Measurements from ENCODE around the gene STAU1. TPM values are rescaled to one million over a fixed set of nuclear protein-coding genes. Genes with fewer than 3 reads are reported as not detected.

Gene STAU1
- total and polyA plus RNA-seq, 2 of the 13 experiments (the other 11 are each of a cell fraction or from before 2014, with no cell fraction given): 119 to 133 TPM

GRCh38 chr20:49186535-49187329 lies 1.4 kb downstream of the STAU1 start (continued):
- TF ChIP-seq ZNF451 (CRISPR knock-in tag; IDR thresholded peaks at IDR 0.05) (no peak), ZNF703 (CRISPR knock-in tag; IDR thresholded peaks at IDR 0.05; ENCODE audit: borderline replicate concordance) (no peak), CBFB (CRISPR knock-in tag; IDR thresholded peaks at IDR 0.05) (no peak), HIC2 (CRISPR knock-in tag; IDR thresholded peaks at IDR 0.05; ENCODE audit: low read depth) (no peak), CBX2 (IDR thresholded peaks at IDR 0.05; ENCODE audit: low read depth, low read length) (no peak), CBX2 (CRISPR knock-in tag; IDR thresholded peaks at IDR 0.05; ENCODE audit: low read depth) (no peak), ZNF383 (CRISPR knock-in tag; IDR thresholded peaks at IDR 0.05; ENCODE audit: borderline replicate concordance) (no peak), CERS6 (CRISPR knock-in tag; IDR thresholded peaks at IDR 0.05) (no peak), ZNF142 (CRISPR knock-in tag; IDR thresholded peaks at IDR 0.05) (no peak), RARG (CRISPR knock-in tag; IDR thresholded peaks at IDR 0.05; ENCODE audit: low read depth) (no peak), ZNF207 (IDR thresholded peaks at IDR 0.05; ENCODE audit: borderline replicate concordance) (no peak), ZNF687 (CRISPR knock-in tag; IDR thresholded peaks at IDR 0.05) (no peak), RFX5 (IDR thresholded peaks at IDR 0.05; ENCODE audit: low read depth, low read length) (no peak), ZNF143 (CRISPR knock-in tag; IDR thresholded peaks at IDR 0.05) (no peak), ZBTB38 (CRISPR knock-in tag; IDR thresholded peaks at IDR 0.05) (no peak)
